K562 (cell line): Measurements from ENCODE around the gene ZNF384. TPM values are rescaled to one million over a fixed set of nuclear protein-coding genes. Genes with fewer than 3 reads are reported as not detected.

Experiments used
- ARID1B ChIP-seq: fragments of 450-650 bp; IDR thresholded peaks from 2 replicates; pipeline ENCODE4 v1.6.1; 2016; ENCODE audit warnings: antibody characterized with exemption, mild to moderate bottlenecking, inconsistent platforms
- BMI1 ChIP-seq: fragments of 150-350 bp; IDR thresholded peaks from 2 replicates; pipeline ENCODE4 v1.6.1; 2014; ENCODE audit warnings: low read length
- CHD4 ChIP-seq: fragments of 200-600 bp; sonication (generic); IDR thresholded peaks from 3 replicates; pipeline ENCODE4 v1.6.1; 2012; ENCODE audit warnings: low read depth, mild to moderate bottlenecking, mixed read lengths, low read length, inconsistent platforms; ENCODE audit not compliant: insufficient read depth, insufficient replicate concordance, poor library complexity, severe bottlenecking
- CTBP1 ChIP-seq: fragments of 450-650 bp; IDR thresholded peaks from 2 replicates; pipeline ENCODE4 v1.6.1; 2016; ENCODE audit warnings: borderline replicate concordance
- DMBX1 ChIP-seq: fragments of 250-450 bp; sonication (Bioruptor Pico); IDR thresholded peaks from 2 replicates; pipeline ENCODE4 v1.8.0; 2022; ENCODE audit warnings: inconsistent platforms, mild to moderate bottlenecking, moderate library complexity, borderline replicate concordance
- EP400 ChIP-seq: fragments of 450-650 bp; IDR thresholded peaks from 2 replicates; pipeline ENCODE4 v1.6.1; 2017; ENCODE audit warnings: antibody characterized with exemption, mild to moderate bottlenecking, moderate library complexity
- EZH2 ChIP-seq: IDR thresholded peaks from 2 replicates; pipeline ENCODE4 v1.6.1; 2012; ENCODE audit warnings: low read depth, mild to moderate bottlenecking, inconsistent platforms, low read length, borderline replicate concordance
- HDAC6 ChIP-seq: IDR thresholded peaks from 2 replicates; pipeline ENCODE4 v1.6.1; 2012; ENCODE audit warnings: low read depth, mild to moderate bottlenecking, control low read depth, inconsistent platforms, low read length, moderate library complexity
- HMGXB4 ChIP-seq: sonication (generic); formaldehyde crosslinking; IDR thresholded peaks from 2 replicates; pipeline ENCODE4 v1.8.1; 2023; ENCODE audit warnings: mild to moderate bottlenecking, missing genetic modification reagents
- LCOR ChIP-seq: sonication (generic); formaldehyde crosslinking; IDR thresholded peaks from 2 replicates; pipeline ENCODE4 v1.8.0; 2022; ENCODE audit warnings: mild to moderate bottlenecking, missing genetic modification reagents
- MCM2 ChIP-seq: fragments of 450-650 bp; IDR thresholded peaks from 2 replicates; pipeline ENCODE4 v1.6.1; 2017; ENCODE audit warnings: low read depth, mild to moderate bottlenecking
- MEF2D ChIP-seq: conservative IDR thresholded peaks from 2 replicates; pipeline ENCODE4 v1.6.1; 2016; ENCODE audit warnings: low read depth, missing genetic modification characterization, missing compliant biosample characterization
- PURB ChIP-seq: sonication (generic); formaldehyde crosslinking; IDR thresholded peaks from 2 replicates; pipeline ENCODE4 v1.9.0; 2021; ENCODE audit warnings: low read depth, mild to moderate bottlenecking, missing genetic modification reagents
- RBM25 ChIP-seq: fragments of 200-400 bp; formaldehyde crosslinking; IDR thresholded peaks from 2 replicates; pipeline ENCODE4 v1.6.1; 2018; ENCODE audit warnings: low read length, low read depth, moderate library complexity; ENCODE audit not compliant: severe bottlenecking
- SMARCA4 ChIP-seq: fragments of 450-650 bp; IDR thresholded peaks from 2 replicates; pipeline ENCODE4 v1.6.1; 2016
- TCFL5 ChIP-seq: fragments of 250-450 bp; sonication (Bioruptor Pico); conservative IDR thresholded peaks from 2 replicates; pipeline ENCODE4 v1.6.1; 2021; ENCODE audit warnings: mild to moderate bottlenecking, moderate library complexity, matching md5 sums
- THRA ChIP-seq: fragments of 450-650 bp; IDR thresholded peaks from 2 replicates; pipeline ENCODE4 v1.6.1; 2017; ENCODE audit warnings: mild to moderate bottlenecking, moderate library complexity
- ZBTB12 ChIP-seq: fragments of 250-450 bp; sonication (Bioruptor Pico); IDR thresholded peaks from 2 replicates; pipeline ENCODE4 v1.4.0; 2020
- ZC3H8 ChIP-seq: fragments of 450-650 bp; IDR thresholded peaks from 2 replicates; pipeline ENCODE4 v1.6.1; 2017
- ZNF197 ChIP-seq: fragments of 200-800 bp; sonication (Bioruptor generic); IDR thresholded peaks from 2 replicates; pipeline ENCODE4 v1.6.1; 2016; ENCODE audit warnings: low read depth, missing genetic modification characterization, missing compliant biosample characterization
- ZNF717 ChIP-seq: fragments of 250-450 bp; sonication (Bioruptor Pico); IDR thresholded peaks from 2 replicates; pipeline ENCODE4 v1.5.0; 2021
- ZNF740 ChIP-seq, 3 experiments: fragments of 200-800 bp in 1 of 3; sonication (Bioruptor generic) in 1 of 3; sonication (generic) in 1 of 3; formaldehyde crosslinking in 1 of 3; IDR thresholded peaks; 2 replicates each; pipeline versions ENCODE4 v1.6.1 to v1.8.0; 2016 to 2022; ENCODE audit warnings: mild to moderate bottlenecking in 2 of 3, missing compliant biosample characterization in 2 of 3, missing genetic modification characterization in 2 of 3, missing genetic modification reagents in 1 of 3
- polyA plus RNA-seq, 8 experiments: library from polyadenylated mRNA; depleted of rRNA in 4 of 8; stranded (reverse) in 5 of 8; unstranded in 3 of 8; fragments of >200 nt; fragmentation: Nextera tagmentation in 2 of 8; fragmentation: Illumina TruSeq in 1 of 8; extraction: Ambion mirVana in 2 of 8; extraction: Trizol in 1 of 8; gene quantifications; 2 replicates each; pipeline versions ENCODE4 v1.2.1 to v1.2.3, GENCODE V29; 2011 to 2014; ENCODE audit warnings: inconsistent platforms in 1 of 8, missing spikeins in 1 of 8
- total RNA-seq, 7 experiments: library from RNA; depleted of rRNA in 6 of 7; stranded (reverse); fragments of >200 nt in 6 of 7; fragmentation: Illumina TruSeq in 2 of 7; extraction: Trizol in 2 of 7; gene quantifications; 2 replicates each; pipeline versions ENCODE4 v1.2.1 to v1.2.3, GENCODE V29; 2011 to 2021; ENCODE audit warnings: low replicate concordance in 1 of 7

The ZNF384 gene
- total and polyA plus RNA-seq, 9 of the 15 experiments (the other 6 are each of a cell fraction or from before 2014, with no cell fraction given) = 0.36 to 64.8 (median 21.3) TPM

- no peak for TF ChIP-seq THRA
- no peak for TF ChIP-seq ZC3H8
- TF ChIP-seq EZH2 = no peak
- no peak for TF ChIP-seq ZNF197 (CRISPR knock-in tag)
- TF ChIP-seq LCOR = peak; percentile 68
- no peak for TF ChIP-seq MCM2
- TF ChIP-seq ZBTB12 = peak; percentile 83
- no peak for TF ChIP-seq ZNF717 (CRISPR knock-in tag)
- TF ChIP-seq RBM25 = no peak
- peak; percentile 54; the same call in 1 of the 2 replicates for TF ChIP-seq CTBP1
- TF ChIP-seq DMBX1 (CRISPR knock-in tag) = no peak
- no peak for TF ChIP-seq PURB (CRISPR knock-in tag)
- no peak for TF ChIP-seq ARID1B
- TF ChIP-seq ZNF740 (CRISPR knock-in tag; IDR thresholded peaks at IDR 0.05) = 0 out of 2 replicates have a peak, but pooled peaks have one; percentile 58
- peak in 1 of 2 experiments; percentile 66; a peak in 2 of 4 replicates for TF ChIP-seq ZNF740 (tag; IDR thresholded peaks at IDR 0.05)
- no peak for TF ChIP-seq BMI1
- no peak for TF ChIP-seq HMGXB4 (CRISPR knock-in tag)
- peak; percentile 96 for TF ChIP-seq EP400
- TF ChIP-seq TCFL5 (CRISPR knock-in tag) = no peak
- TF ChIP-seq MEF2D (tag) = no peak
- TF ChIP-seq HDAC6 = no peak
- TF ChIP-seq CHD4 = no peak
- TF ChIP-seq SMARCA4 = no peak
These were observed 34.6 kb upstream of the ZNF384 start, which contains the start of gene COPS7A (continued) for GRCh38 chr12:6723607-6724408.
